GM18951 (cell line): ENCODE measurements around the gene LRRIQ1.
"Not testable (repeated sequence)": the region's sequence is repeated elsewhere in the genome, so short reads cannot be mapped to it uniquely, and the experiment has no call there.

Experiments used
- POLR2A ChIP-seq: IDR thresholded peaks from 4 replicates; pipeline ENCODE4 v1.6.1; 2011; ENCODE audit warnings: mild to moderate bottlenecking; ENCODE audit not compliant: insufficient read length, insufficient read depth; ENCODE audit errors: extremely low read depth
- in situ Hi-C: fragments of 300-500 bp; cut with MboI; formaldehyde crosslinking; loops from one replicate; pipeline ENCODE4 v1.12.0; 2022; ENCODE audit warnings: low sequenced_read_pairs, mixed read lengths, inconsistent platforms; ENCODE audit not compliant: unreplicated experiment

LRRIQ1 gene

GRCh38 chr12:85036234-85036707, at the start of gene LRRIQ1, which contains the start of gene TSPAN19:
TSS of gene LRRIQ1 (plus strand) at chr12:85036351. CDS start at chr12:85038177, 1,826 bp downstream.
TSS of gene TSPAN19 (minus strand) at chr12:85036277. CDS start at chr12:85029946, 6,331 bp downstream.
- in situ Hi-C loops, result no loop called here
- no peak for TF ChIP-seq POLR2A

- TF ChIP-seq POLR2A, result no peak
- in situ Hi-C loops, result no loop called here
Observed at GRCh38 chr12:84986586-84986985, 49.6 kb upstream of the LRRIQ1 start.

- in situ Hi-C loops, result no loop called here
- TF ChIP-seq POLR2A, result no peak
Observed at GRCh38 chr12:84994426-84994825, 41.7 kb upstream of the LRRIQ1 start.

GRCh38 chr12:84995641-84996040, 40.5 kb upstream of the LRRIQ1 start:
- no peak for TF ChIP-seq POLR2A
- in situ Hi-C loops, result no loop called here

- TF ChIP-seq POLR2A, result no peak
Observed at GRCh38 chr12:84996759-84997158, 39.4 kb upstream of the LRRIQ1 start.

GRCh38 chr12:84998341-84998740, 37.8 kb upstream of the LRRIQ1 start:
- no peak for TF ChIP-seq POLR2A
- in situ Hi-C loops, result no loop called here

More at GRCh38 chr12:84996759-84997158, 39.4 kb upstream of the LRRIQ1 start:
- in situ Hi-C loops, result no loop called here

- no peak for TF ChIP-seq POLR2A
- in situ Hi-C loops, result no loop called here
Observed at GRCh38 chr12:85000729-85001128, 35.4 kb upstream of the LRRIQ1 start.

- in situ Hi-C loops, result no loop called here
- no peak for TF ChIP-seq POLR2A
Observed at GRCh38 chr12:85002778-85003296, 33.3 kb upstream of the LRRIQ1 start.

- in situ Hi-C loops, result no loop called here
- TF ChIP-seq POLR2A, result no peak
Observed at GRCh38 chr12:85004204-85004603, 31.9 kb upstream of the LRRIQ1 start.

- in situ Hi-C loops, result not testable (repeated sequence)
Observed at GRCh38 chr12:85005047-85005446, 31.1 kb upstream of the LRRIQ1 start.

- in situ Hi-C loops, result no loop called here
- no peak for TF ChIP-seq POLR2A
Observed at GRCh38 chr12:85005615-85006014, 30.5 kb upstream of the LRRIQ1 start.

- no peak for TF ChIP-seq POLR2A
- in situ Hi-C loops, result no loop called here
Observed at GRCh38 chr12:85006206-85006605, 29.9 kb upstream of the LRRIQ1 start.

- in situ Hi-C loops, result no loop called here
- no peak for TF ChIP-seq POLR2A
Observed at GRCh38 chr12:85007836-85008235, 28.3 kb upstream of the LRRIQ1 start.

GRCh38 chr12:85016413-85016812, 19.7 kb upstream of the LRRIQ1 start:
- no peak for TF ChIP-seq POLR2A
- in situ Hi-C loops, result loop anchor here (10.0 kb wide), 1 partner anchor 142 kb away; no protein-coding TSS in a partner anchor
